H1 (cell line): ENCODE data around the gene CACNB4. TPM values are rescaled to one million over a fixed set of nuclear protein-coding genes. Genes with fewer than 3 reads are reported as not detected.

Experiments used
- CHD7 ChIP-seq: fragments of 300-600 bp; sonication (generic); IDR thresholded peaks from 2 replicates; pipeline ENCODE4 v1.7.1; 2012; ENCODE audit warnings: low read length, moderate library complexity, mild to moderate bottlenecking, inconsistent platforms; ENCODE audit not compliant: insufficient replicate concordance
- GTF2F1 ChIP-seq: IDR thresholded peaks from 2 replicates; pipeline ENCODE4 v1.6.1; 2012; ENCODE audit warnings: low read depth, low read length, improper control_type of control experiment, borderline replicate concordance
- HDAC6 ChIP-seq: IDR thresholded peaks from one replicate; pipeline ENCODE4 v1.7.1; 2012; ENCODE audit warnings: low read depth, mild to moderate bottlenecking, inconsistent platforms, low read length, moderate library complexity
- SUZ12 ChIP-seq: fragments of 200-600 bp; sonication (generic); IDR thresholded peaks from 2 replicates; pipeline ENCODE4 v1.6.1; 2012; ENCODE audit warnings: mild to moderate bottlenecking, inconsistent platforms, low read length, moderate library complexity, mixed read lengths
- YY1 ChIP-seq: IDR thresholded peaks from 2 replicates; pipeline ENCODE4 v1.6.1; 2011; ENCODE audit warnings: low read depth, mild to moderate bottlenecking, low read length
- polyA plus RNA-seq, 7 experiments: library from polyadenylated mRNA; depleted of rRNA in 3 of 7; stranded (reverse) in 5 of 7; unstranded in 2 of 7; fragments of >200 nt in 5 of 7; fragments of 200-250 nt in 2 of 7; gene quantifications; 1 replicate in 5 of 7; 2 replicates in 1 of 7; 4 replicates in 1 of 7; pipeline versions ENCODE4 v1.2.1 to v1.2.3, GENCODE V29; 2011 to 2013; ENCODE audit warnings: missing spikeins in 2 of 7, mixed read lengths in 2 of 7
- total RNA-seq: library from RNA; stranded (reverse); fragmentation: NEBNext Ultra II Directional; extraction: Animal tissue kit (Norgen Biotek cat#: 25700); gene quantifications from 2 replicates; pipeline ENCODE4 v1.2.1, GENCODE V29; 2021

Gene CACNB4
- total and polyA plus RNA-seq, 2 of the 8 experiments (the other 6 are each of a cell fraction or from before 2014, with no cell fraction given): 2.0 to 4.0 TPM

GRCh38 chr2:152071092-152071491 is 27.8 kb downstream of the CACNB4 start (continued):
- TF ChIP-seq CHD7: no peak
- no peak for TF ChIP-seq YY1
- TF ChIP-seq GTF2F1: no peak
- no peak for TF ChIP-seq SUZ12
- TF ChIP-seq HDAC6: no peak
- TF ChIP-seq, all 59 proteins: peak for 0
